AML-193 (cell line): ENCODE results near the gene CEACAM16.
"Not testable (repeated sequence)": the region's sequence is repeated elsewhere in the genome, so short reads cannot be mapped to it uniquely, and the experiment has no call there.

Experiments used
- DNase-seq, 2 experiments: peaks; one replicate each; lab custom pipeline; 2025; lab: John Stamatoyannopoulos, UW

The CEACAM16 gene, protein sequence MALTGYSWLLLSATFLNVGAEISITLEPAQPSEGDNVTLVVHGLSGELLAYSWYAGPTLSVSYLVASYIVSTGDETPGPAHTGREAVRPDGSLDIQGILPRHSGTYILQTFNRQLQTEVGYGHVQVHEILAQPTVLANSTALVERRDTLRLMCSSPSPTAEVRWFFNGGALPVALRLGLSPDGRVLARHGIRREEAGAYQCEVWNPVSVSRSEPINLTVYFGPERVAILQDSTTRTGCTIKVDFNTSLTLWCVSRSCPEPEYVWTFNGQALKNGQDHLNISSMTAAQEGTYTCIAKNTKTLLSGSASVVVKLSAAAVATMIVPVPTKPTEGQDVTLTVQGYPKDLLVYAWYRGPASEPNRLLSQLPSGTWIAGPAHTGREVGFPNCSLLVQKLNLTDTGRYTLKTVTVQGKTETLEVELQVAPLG

DNA sequence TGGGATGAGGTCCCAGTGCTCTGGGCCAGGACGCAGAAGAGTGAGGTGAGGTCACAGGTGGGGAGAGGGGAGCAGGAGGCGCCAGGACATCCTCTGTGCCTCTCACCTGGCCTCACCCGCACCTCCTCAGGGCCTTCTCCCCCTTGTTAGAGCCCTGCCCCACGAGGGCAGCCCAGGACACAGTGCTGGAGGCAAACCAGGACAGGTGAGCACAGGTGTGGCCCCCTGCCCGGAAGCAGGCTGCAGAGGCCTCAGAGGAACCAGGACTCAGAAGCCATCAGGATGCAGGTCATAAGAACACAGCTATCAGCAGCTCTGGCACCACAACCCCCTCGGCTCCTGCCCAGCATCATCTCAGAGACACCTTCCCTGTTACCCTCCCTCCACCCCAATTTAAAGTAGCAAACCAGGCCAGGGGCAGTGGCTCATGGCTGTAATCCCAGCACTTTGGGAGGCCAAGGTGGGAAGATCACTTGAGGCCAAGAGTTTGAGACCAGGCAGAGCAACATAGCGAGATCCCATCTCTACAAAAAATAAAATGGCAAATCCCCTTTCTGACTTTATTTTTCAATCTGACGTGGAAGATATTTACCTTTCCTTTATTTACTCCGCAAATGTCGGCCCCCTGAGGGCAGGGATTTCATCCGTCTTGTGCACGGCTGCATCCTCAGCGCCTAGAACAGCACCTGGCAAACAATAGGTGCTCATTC, at the start of gene CEACAM16:
Gene CEACAM16 (plus strand): TSS at position 660 of the 710 bp plus-strand sequence. CDS start 2,306 bp downstream, outside the sequence.
- DNase-seq: no peak

DNA sequence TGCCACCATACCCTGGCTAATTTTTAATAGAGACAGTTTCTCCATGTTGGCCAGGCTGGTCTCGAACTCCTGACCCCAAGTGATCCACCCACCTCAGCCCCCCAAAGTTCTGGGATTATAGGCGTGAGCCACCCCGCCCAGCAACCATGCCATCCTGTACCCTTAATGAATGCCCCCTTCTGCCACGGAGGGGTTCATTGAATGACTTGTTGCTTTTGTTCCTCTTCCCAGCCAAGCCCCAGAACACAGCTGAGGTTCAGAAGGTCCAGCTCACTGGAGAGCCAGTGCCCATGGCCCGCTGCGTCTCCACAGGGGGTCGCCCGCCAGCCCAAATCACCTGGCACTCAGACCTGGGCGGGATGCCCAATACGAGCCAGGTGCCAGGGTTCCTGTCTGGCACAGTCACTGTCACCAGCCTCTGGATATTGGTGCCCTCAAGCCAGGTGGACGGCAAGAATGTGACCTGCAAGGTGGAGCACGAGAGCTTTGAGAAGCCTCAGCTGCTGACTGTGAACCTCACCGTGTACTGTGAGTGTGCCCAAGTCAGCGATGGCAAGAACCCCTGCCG, 49.3 kb upstream of the CEACAM16 start:
- DNase-seq: no peak

DNA sequence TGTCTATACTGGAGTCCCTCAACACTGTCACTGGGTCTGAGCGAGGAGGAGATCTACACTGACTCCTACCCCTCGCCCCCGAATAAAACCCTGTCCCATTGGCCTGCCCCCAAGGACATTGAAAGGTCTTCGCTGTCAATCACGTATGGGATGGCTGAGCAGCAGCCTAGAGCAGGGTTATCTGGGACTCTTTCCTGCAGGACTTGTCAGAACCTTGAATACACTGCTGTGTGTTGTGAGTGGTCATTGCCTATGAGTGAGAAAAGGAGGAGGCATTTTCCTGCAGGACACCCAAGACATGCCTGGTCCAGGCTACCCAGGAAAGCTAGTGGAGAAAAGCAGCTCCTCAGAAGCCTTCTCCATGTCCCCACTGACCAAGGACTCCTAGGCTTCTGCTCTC, 45.6 kb upstream of the CEACAM16 start:
- no peak for DNase-seq

DNA sequence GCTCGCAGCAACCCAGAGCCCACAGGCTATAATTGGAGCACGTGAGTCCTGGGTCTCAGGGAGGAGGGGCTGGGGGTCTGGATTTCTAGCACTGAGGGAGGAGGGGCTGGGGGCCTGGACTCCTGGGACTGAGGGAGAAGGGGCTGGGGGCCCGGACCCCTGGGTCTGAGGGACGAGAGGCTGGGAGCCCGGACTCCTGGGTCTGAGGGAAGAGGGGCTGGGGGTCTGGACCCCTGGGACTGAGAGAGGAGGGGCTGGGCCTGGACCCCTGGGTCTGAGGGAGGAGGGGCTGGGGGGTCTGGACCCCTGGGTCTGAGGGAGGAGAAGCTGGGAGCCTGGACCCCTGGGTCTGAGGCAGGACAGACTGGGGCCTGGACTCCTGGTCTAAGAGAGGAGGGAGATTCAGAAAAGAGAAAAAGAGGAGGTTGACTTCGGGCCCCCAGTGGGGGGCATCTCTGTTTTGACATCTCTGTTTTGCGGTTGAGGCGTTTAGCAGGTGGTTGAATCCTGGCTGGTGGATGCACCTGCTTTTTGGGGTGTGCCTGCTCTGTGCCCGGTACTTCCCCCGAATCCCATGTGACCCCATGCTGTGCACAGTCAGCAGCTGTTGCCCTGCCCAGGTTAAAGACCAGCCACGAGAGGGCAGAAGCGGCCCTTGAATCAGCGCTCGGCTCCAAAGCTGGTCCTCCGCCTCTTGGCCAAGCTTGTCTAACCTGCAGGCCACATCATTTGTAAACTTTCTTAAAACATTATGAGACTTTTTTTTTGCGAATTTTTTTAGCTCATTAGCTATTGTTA, 44.8 kb upstream of the CEACAM16 start:
- peak; percentile 56 to 59 for DNase-seq

DNA sequence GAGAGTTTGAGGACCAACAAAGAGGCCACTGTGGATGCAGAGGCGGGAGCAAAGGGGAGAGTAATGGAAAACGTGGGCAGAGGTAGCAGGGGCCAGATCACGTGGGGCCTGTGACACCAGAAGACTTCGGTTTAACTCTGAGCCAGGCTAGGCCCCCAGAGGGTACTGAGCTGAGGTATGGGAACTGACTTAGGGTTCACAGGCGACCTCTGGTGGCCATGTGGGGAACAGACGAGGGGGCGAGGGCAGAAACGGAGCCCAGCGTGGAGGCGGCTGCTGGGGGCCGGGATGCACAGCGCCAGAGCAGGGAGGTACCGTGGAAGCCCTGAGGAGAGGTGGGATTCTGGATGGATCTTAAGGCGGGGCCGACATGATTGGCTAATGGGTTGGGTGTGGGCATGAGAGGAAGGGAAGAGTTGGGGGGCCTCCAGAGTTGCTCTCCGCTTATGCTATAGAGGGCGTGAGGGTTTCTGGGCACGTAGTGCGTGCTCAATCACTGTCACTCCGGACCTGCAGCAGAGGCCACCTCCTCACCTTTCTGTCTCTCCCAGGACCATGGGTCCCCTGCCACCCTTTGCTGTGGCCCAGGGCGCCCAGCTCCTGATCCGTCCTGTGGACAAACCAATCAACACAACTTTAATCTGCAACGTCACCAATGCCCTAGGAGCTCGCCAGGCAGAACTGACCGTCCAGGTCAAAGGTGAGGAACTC, 41.6 kb upstream of the CEACAM16 start:
- DNase-seq: peak; percentile 16 to 26

DNA sequence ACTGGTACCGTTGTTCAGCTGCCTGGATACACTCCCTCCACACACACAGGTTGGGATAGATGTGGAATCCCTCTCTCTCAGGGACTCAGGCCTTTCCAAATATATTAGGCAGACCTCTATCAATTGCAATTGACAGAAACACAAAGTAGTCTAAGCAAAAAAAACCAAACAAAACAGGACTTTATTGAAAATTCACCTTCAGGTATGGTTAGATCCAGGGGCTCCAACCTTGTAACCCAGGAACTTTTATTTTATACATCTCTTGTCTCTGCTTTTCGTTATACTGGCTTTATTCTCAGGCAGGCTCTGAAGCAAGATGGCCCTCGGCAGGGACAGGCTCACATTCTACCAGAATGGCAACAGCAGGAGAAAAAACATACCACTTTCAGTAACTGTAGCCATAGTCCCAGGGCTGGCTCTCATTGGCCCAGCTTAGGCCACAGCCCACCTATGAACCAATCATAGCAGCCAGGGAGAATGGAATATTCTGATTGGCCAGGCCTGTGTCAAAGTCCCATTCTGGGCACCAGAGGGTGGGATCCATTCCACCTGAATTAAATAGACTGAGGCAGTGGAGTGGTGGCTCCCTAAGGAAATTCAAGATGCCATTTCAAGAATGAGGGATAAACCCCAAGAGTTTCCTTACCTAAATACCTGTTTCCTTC, 40.8 kb upstream of the CEACAM16 start:
- DNase-seq: no peak

DNA sequence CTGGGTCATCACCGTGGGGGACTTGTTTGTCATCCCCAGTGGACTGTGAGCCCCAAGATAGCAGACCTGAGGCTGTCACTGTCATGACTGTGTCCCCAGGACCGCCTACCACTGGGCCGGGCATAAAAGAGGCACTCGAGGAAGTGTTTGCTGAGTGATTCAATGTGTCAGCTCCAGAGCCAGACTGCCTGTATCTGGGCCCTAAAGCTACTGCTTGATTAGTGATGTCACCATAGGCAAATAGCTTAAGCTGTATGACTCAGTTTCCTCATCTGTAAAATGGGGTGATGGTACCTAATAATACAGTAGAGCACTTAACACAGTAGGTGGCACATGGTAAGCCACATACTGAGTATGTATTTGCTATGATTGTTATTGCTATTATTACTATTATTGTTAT, 38.9 kb upstream of the CEACAM16 start:
- DNase-seq: no peak

DNA sequence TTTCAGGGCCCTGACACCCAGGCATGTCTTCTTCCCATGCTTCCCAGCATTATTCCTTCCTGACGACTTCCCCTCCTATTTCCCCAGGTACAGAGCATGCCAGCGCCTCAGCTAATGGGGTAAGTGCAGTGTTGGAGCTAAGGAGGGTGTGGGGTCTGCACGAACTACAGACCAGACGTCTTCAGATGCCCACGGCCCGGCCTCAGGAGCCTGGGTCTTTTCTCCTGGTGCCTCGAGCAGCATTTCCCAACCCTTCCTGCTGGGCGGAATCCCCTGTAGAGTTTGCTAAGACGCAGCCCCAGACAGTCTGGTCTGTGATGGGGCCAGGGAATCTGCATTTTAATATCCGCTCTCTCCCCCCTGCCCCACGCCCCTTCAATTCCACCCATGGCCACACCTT, 37.7 kb upstream of the CEACAM16 start:
- DNase-seq: no peak

DNA sequence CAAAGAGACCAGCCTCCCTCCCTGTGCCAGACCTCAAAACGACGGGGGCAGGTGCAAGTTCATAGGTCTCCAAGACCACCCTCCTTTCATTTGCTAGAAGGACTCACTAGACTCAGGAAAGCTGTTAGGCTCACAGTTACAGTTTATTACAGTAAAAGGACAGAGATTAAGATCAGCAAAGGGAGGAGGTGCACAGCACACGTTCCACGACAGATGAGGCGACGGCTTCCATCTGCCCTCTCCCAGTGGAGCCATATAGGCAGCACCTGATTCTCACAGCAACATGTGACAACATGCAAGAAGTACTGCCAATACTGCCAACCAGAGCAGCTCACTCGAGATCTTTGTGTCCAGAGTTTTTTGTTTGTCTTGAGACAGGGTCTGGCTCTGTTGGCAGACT, 37.0 kb upstream of the CEACAM16 start:
- DNase-seq: no peak

DNA sequence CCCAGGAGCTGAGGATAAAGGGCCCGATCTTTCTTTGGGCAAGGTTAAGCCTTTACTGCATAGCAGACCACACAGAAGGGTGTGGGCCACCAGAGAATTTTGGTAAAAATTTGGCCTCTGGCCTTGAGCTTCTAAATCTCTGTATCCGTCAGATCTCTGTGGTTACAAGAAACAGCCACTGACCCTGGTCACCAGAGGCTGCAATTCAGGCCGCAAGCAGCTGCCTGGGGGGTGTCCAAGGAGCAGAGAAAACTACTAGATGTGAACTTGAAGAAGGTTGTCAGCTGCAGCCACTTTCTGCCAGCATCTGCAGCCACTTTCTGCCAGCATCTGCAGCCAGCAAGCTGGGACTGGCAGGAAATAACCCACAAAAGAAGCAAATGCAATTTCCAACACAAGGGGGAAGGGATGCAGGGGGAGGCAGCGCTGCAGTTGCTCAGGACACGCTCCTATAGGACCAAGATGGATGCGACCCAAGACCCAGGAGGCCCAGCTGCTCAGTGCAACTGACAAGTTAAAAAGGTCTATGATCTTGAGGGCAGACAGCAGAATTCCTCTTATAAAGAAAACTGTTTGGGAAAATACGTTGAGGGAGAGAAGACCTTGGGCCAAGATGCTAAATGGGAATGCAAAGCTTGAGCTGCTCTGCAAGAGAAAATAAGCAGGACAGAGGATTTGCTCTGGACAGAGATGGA, 36.1 kb upstream of the CEACAM16 start:
- no peak for DNase-seq

DNA sequence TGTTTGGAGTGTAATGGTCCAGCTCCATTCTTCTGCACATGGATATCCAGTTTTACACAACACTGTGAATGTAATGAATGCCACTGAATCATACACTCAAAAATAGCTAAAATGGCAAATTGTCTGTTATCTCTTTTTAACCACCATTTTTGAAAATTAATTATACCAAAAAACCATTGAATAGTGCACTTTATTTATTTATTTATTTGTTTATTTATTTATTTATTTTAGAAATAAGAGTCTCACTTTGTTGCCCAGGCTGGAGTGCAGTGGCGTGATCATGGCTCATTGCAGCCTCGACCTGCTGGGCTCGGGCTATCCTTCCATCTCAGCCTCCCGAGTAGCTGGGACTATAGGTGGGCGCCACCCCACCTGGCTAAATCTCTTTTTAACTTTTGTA, 35.0 kb upstream of the CEACAM16 start:
- no peak for DNase-seq

DNA sequence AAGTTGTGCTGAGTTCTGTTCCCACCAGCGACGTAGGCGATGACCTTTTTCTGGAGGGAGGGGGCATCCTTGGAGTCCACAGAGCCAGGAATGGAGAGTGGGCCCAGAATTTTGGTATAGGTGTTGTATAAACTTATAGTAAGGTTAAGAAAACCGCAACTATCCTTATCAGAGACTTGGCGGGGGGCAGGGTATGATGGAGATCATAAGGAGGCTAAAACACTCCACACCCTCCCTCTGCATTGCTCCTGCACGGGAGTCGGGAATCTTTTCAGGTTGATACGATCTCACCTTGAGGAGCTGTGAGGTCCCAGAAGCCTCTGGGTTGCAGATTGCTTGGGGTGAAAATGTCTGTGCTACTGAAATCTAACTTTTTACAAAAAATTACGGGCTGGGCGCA, 34.0 kb upstream of the CEACAM16 start:
- DNase-seq: no peak

DNA sequence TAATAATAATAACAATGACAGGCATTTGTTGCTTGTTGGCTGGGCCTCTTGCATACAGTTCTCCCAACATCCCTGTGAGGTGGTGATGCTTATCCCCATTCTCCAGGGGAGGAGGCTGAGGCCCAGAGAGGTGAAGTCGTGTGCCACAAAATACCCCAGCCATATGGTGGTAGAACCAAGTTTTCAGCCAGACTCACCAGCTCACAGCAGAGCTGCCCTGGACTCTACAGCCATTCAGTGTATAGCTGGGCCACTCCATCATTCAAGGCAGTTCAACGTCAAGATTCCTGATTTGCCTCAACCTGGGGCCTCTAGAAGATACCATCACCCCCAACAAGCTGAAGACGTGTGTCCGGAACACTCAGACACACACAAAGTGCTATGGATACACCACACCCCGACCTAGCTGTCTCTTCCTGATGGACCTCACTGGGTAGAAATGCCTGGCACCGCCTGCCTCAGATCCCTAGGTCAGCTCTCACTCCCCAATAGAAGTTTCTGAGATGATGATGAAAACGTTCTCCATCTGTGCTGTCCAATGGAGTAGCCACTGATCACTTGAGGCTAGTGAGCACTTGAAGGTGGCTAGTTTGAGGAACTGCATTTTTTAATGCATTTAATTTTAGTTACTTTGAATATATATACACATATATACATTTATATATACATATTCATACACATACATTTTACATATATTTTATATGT, 31.9 kb upstream of the CEACAM16 start:
- DNase-seq: peak in 1 of 2 experiments; percentile 13

DNA sequence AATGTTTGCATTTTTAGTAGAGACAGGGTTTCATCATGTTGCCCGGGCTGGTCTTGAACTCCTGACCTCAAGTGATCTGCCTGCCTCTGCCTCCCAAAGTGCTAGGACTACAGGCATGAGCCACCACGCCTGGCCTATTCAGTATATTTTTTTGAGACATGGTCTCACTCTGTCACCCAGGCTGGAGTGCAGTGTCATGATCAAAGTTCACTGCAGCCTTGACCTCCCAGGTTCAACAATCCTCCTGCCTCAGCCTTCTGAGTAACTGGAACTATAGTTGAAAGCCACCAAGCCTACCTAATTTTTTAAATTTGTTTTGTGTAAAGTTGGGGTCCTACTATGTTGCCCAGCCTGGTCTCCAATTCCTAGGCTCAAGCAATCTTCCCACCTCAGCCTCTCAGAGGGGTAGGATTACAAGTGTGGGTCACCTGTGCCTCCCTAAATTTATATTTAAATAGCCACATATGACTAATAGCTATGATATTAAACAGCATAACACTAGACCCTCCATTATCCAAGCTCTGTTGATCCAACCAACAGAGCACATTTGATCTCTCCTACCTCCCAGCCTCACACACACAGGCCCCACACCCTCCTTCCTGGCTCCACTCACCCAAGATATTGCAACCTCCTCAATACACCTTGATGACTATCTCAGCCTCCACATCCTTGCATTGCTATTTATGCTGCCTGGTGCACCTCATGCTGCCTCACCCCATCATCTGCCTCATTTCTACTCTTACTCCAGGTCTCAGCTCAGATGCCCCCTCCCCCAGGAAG, 29.8 kb upstream of the CEACAM16 start:
- DNase-seq: no peak

DNA sequence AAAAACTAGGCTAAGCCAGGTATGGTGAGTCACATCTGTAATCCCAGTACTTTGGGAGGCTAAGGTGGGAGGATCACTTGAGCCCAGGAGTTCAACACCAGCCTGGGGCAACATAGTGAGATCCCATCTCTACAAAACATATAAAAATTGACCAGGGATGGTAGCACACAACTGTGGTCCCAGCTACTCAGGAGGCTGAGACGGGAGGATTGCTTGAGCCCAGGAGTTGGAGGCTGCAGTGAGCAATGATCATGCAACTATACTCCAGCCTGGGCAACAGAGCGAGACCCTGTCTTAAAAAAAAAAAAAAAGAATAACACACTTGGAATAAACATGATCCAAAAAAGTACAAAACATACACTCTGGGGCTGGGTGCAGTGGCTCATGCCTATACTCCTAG, 28.9 kb upstream of the CEACAM16 start:
- not testable (repeated sequence) for DNase-seq

DNA sequence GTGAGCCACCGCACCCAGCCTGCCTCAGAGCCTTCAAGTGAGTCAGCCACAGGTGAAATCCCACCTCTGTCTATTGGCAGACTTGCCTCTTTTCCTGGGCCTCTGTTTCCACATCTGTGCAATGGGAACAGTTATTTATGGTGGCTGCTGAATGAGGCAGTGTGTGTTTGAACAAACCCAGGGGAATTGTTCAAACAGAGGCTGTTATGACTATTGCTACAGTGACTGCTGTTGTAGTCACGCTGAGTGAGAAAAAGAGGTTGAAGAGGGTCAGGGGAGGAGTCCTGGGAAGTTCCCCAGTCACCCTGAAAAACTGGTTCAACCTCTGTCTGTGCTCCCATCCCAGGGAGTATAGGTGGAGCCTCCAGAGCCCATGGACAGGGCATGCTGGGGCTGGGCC, 27.6 kb upstream of the CEACAM16 start, which contains the start of gene CEACAM19:
Gene CEACAM19 (plus strand): TSS at position 83 of the 400 bp plus-strand sequence. CDS start 450 bp downstream, outside the sequence.
- no peak for DNase-seq

DNA sequence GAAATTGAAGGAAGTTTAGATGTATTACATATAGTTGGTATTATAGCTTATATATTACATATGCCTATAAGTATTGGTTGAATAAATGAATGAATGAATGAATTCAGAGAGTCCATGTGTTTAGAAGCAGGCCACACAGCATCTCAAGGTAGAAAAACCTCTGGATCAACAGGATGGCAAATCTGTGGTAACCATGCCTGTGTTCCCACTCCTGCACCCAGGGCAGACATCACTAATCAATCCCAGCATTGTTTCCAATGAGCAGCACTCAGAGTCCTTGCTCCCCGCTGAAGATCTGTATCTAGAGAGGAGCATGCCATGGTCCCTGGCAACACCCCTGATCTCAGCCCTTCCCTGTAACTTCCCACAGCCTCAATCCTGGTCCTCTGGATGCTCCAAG, 26.7 kb upstream of the CEACAM16 start:
- no peak for DNase-seq

DNA sequence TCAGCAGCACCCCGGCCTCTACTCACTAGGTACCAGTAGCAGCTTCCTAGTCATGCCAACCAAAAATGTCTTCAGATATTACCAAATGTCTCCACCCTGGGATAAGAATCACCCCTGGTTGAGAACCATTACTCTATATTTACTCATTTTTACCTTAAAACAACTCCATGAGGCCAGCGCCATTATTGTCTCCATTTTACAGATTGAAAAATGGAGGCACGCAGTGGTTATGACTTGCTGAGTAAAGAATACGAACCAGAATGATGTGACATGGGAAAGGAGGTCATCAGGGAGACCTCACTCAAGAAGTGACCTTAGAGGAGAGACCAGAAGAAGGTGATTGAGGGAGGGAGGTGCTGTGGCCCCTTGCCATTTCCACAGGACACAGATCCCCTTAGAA, 25.4 kb upstream of the CEACAM16 start:
- DNase-seq: no peak

DNA sequence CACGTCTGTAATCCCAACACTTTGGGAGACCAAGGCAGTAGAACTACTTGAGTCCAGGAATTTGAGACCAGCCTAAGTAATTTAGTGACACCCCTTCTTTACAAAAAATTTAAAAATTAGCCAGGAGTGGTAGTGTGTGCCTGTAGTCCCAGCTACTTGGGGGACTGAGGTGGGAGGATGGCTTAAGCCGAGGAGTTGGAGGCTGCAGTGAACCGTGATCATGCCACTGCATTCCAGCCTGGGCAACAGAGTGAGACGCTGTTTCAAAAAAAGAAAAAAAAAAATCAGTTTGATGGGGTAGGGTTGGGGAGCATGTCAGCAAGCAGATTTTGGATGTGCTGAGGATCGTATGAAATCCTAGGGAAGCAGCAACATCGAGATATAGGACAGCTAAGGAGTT, 23.4 kb upstream of the CEACAM16 start:
- no peak for DNase-seq
